WI38 (cell line): ENCODE results near the gene ZNF281.

ENCODE experiments used
- H3K4me3 ChIP-seq: 2 replicates; pipeline ENCODE4 v1.5.1; 2011; ENCODE audit warnings: low read depth, mild to moderate bottlenecking, control low read depth, low read length
- CTCF ChIP-seq: IDR thresholded peaks from 2 replicates; pipeline ENCODE4 v1.5.1; 2012; ENCODE audit warnings: low read depth, mild to moderate bottlenecking, control low read depth, low read length

ZNF281 gene

GRCh38 chr1:200378096-200378495 is 31.7 kb downstream of the ZNF281 start:
- H3K4me3 ChIP-seq = no peak overlapping the region
- no peak for TF ChIP-seq CTCF

DNA sequence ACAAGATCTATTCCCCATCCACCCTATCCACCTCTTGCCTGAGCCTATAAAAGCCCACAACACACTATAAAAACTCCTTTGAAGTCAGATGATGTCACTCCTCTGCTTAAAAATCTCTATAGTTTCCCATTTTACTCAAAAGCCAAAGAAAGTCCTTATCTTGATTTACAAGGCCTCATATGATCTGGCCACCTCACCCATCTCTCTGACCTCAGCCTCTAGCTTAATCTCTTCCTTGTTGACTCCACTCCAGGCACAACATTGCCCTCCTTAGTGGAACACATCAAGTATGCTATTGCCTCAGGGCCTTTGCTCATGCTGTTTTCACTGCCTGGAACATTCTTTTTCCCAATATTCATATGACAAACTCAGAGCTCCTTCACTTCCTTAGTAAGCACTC is 33.3 kb downstream of the ZNF281 start:
- TF ChIP-seq CTCF = no peak
- no peak overlapping the region for H3K4me3 ChIP-seq

- no peak overlapping the region for H3K4me3 ChIP-seq
- no peak for TF ChIP-seq CTCF
Observed at GRCh38 chr1:200374569-200375295, 35.1 kb downstream of the ZNF281 start.

GRCh38 chr1:200373811-200374231 is 36.0 kb downstream of the ZNF281 start:
- no peak for TF ChIP-seq CTCF
- H3K4me3 ChIP-seq = no peak overlapping the region

- H3K4me3 ChIP-seq = no peak overlapping the region
- no peak for TF ChIP-seq CTCF
Observed at GRCh38 chr1:200372885-200373181, 37.0 kb downstream of the ZNF281 start.

- TF ChIP-seq CTCF = no peak
- H3K4me3 ChIP-seq = no peak overlapping the region
Observed at GRCh38 chr1:200372095-200372884, 37.5 kb downstream of the ZNF281 start.

GRCh38 chr1:200369706-200370105 is 40.1 kb downstream of the ZNF281 start:
- no peak overlapping the region for H3K4me3 ChIP-seq
- TF ChIP-seq CTCF = no peak
